NK-92 (cell line): ENCODE data around the gene PLEKHA4.
"Not testable (repeated sequence)": the region's sequence is repeated elsewhere in the genome, so short reads cannot be mapped to it uniquely, and the experiment has no call there.

ENCODE experiments used
- DNase-seq: peaks from one replicate; lab custom pipeline; 2025; ENCODE audit not compliant: unreplicated experiment; lab: John Stamatoyannopoulos, UW

The PLEKHA4 gene

DNA sequence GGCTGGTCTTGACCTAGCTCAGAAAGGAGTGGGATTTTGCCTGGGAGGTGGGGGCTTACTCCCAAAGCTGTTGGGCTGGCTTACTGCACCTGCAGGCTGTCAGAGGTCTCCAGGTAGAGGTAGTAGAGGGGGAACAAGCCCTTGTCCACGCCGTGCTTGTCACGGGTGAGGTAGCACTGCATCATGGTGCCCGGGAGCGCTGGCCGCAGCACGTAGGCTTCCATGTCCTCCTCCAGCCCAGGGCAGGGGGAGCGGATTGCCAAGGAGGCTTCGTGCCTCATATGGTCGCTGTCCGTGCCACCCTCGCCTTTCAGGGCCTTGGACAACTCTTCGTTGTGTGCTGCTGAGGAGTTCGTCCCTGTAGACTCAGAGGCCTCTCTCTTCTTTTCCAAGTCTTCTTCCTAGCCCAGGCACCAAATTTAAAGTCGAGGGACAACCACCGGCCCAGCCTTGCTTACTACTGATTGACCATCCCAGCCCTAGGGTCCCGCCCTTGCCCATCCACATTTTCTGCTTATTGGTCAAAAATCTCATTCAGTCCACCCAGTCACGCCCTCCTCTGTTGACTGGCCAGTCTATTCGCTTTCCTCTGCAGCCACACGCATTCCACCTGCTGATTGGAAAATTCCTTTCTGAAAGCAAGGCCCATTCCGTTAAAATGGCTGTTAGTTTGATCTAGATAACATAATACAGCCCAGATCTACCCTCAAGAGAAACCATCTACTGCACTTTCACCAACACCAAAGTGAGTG is 19.6 kb upstream of the PLEKHA4 start:
- DNase-seq, result no peak

DNA sequence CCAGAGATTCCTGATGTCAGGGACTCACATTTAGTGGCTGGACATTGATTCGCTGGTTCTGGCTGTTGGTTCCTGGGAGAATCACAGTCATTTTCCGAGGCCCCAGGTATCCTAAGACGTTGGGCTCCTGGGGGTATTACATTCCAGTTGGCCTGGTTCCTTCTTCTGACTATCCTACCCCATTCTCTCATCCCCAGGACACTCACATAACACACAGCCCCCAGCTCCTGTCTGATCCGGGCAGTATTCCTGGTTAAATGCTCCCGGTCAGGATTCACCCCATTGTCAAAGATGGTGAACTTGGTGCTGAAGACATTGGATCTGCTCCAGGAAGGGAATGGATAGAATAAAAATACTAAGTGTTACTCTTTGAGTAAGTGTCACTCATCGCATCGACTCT is 15.3 kb upstream of the PLEKHA4 start:
- DNase-seq, result no peak

DNA sequence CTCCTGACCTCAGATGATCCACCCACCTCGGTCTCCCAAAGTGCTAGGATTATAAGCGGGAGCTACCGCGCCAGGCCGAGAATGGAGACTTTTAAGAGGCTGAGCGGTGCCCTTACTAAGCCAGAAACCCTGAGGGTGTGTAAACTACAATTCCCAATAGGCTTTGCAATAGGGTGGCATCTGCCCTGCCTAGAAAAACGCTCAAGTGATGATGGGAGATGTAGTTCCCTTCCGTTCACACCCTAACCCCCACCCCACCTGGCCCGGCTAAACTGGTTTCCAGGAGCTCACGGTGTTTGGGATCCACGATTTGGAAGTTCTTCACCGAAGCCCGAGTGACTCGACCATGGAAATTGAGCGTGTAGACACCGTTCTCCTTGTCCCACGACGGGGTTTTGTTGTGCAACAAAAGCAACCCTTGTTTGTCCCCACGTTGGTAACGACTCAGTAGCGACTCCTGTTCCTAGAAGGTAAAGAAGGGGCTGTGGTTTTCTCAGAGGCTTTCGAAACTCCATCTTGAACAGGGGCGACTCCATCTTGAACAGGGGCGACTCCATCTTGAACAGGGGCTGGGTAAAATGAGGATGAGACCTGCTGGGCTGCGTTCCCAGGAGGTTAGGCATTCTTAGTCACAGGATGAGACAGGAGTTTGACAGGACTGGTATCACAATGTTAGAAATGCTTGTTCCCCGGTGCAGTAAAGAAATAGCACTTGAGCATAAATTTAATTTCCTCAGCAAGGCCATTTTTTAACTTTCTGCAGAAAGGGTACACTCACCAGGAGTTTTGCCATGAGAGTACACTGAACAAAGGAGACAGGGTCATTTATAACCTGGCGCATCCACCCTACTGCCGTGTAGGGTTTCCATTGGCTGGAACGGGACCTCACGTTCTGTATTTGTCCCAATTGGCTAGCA is 13.6 kb upstream of the PLEKHA4 start:
- no peak for DNase-seq

DNA sequence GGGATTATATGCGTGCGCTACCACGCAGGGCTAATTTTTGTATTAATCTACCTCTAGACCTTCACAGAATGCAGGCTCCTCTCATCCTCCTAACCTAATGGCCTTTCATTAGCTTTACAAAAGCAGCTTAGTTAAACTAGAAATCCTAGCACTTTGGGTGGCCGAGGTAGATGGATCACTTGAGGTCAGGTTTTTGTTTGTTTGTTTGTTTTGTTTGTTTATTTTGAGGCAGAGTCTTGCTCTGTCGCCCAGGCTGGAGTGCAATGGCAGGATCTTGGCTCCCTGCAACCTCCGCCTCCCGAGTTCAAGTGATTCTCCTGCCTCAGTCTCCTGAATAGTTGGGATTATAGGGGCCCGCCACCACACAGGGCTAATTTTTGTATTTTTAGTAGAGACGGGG is 11.3 kb upstream of the PLEKHA4 start:
- DNase-seq, result not testable (repeated sequence)

DNA sequence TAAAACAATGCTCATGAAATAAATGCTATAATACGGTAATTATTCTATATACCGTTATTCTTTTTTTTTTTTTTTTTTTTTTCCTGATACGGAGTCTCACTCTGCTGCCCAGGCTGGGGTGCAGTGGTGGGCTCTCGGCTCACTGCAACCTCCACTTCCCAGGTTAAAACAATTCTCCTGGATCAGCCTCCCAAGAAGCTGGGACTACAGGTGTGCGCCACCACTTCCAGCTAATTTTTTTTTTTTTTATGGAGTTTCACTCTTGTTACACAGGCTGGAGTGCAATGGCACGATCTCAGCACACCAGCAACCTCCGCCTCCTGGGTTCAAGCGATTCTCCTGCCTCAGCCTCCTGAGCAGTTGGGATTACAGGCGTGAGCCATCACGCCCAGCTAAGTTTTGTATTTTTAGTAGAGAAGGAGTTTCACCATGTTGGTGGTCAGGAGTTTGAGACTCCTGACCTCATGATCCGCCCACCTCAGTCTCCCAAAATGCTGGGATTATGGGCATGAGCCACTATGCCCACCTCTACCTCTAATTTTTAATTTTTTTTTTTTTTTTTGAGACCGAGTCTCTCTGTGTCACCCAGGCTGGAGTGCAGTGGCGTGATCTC is 10.7 kb upstream of the PLEKHA4 start:
- no peak for DNase-seq

DNA sequence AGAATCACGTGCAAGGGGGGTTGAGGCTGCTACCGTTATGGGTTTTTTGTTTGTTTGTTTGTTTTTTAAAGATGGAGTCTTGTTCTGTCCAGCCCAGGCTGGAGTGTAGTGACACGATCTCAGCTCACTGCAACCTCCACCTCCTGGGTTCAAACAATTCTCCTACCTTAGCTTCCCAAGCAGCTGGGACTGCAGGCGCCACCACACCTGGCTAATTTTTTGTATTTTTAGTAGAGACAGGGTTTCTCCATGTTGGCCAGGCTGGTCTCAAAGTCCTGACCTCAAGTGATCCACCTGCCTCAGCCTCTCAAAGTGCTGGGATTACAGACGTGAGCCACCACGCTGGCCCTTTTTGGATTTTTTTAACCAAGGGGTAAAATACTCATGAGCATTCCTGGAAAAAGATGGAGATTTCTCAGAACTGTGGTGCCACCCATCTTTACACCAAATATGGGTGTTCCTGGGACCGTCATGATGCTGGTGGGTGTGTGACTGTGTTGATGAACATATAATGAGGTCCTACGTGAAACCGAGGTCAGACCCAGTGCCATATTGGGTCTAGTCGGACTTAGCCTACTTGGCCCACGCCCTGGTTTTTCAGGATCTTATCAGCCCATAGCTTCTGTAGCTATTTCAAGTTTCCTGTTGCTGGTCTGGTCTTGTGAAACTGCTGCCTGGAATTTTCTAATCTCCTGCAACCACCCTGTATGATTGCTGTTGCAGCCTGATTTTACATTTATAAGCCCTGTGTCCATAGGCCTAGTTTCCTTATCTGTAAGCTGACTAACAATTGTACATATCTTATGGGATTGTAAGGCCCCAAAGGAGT is 10.0 kb upstream of the PLEKHA4 start:
- DNase-seq, result no peak

DNA sequence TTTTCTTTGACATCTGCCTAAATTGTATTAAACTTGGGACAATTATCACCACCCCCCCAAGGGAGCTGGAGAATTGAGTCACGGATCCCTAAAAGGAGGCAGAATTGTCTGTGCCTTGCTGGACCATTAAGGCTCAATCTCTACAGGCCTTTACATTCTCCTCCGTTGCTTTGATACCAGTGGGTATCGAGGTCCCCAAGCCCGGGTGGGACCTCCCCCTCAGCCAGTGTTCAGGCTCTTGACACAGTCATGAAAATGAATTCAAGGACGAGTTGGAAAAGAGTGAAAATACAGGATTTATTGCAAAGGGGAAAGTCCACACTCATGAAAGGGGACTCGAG is 9.4 kb upstream of the PLEKHA4 start:
- DNase-seq, result no peak

DNA sequence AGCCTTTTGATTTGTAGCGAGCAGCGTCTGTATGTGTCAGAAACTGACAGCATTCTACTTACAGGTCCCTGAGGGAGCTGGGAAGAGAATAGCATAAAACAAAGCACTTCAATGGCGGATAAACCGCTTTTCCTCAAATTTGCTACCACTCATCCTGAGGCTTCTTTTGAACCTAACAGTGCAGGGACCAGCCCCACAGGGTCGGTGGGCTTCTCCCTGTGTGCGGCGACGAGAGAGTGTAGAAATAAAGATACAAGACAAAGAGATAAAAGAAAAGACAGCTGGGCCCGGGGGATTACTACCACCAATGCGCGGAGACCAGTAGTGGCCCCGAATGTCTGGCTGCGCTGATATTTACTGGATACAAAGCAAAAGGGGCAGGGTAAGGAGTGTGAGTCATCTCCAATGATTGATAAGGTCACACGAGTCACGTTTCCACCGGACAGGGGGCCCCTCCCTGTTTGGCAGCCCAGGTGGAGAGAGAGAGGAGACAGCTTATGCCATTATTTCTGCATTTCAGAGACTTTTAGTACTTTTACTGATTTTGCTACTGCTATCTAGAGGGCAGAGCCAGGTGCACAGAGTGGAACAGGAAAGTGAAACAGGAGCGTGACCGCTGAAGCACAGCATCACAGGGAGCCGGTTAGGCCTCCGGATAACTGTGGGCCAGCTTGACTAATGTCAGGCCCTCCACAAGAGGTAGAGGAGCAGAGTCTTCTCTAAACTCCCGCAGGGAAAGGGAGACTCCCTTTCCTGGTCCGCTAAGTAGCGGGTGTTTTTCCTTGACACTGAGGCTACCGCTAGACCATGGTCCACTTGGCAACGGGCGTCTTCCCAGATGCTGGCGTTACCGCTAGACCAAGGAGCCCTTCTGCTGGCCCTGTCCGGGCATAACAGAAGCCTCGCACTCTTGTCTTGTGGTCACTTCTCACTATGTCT is 7.9 kb upstream of the PLEKHA4 start:
- not testable (repeated sequence) for DNase-seq

DNA sequence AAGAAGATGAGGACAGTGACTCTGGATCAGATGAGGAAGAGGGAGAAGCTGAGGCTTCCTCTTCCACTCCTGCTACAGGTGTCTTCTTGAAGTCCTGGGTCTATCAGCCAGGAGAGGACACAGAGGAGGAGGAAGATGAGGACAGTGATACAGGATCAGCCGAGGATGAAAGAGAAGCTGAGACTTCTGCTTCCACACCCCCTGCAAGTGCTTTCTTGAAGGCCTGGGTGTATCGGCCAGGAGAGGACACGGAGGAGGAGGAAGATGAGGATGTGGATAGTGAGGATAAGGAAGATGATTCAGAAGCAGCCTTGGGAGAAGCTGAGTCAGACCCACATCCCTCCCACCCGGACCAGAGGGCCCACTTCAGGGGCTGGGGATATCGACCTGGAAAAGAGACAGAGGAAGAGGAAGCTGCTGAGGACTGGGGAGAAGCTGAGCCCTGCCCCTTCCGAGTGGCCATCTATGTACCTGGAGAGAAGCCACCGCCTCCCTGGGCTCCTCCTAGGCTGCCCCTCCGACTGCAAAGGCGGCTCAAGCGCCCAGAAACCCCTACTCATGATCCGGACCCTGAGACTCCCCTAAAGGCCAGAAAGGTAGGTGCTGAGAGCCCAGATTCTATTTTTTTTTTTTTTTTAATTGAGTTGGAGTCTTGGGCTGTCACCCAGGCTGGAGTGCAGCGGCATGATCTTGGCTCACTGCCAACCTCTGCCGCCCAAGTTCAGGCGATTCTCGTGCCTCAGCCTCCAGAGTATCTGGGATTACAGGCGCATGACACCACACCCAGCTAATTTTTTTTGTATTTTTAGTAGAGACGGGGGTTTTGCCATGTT is 6.1 kb upstream of the PLEKHA4 start:
- DNase-seq, result no peak

DNA sequence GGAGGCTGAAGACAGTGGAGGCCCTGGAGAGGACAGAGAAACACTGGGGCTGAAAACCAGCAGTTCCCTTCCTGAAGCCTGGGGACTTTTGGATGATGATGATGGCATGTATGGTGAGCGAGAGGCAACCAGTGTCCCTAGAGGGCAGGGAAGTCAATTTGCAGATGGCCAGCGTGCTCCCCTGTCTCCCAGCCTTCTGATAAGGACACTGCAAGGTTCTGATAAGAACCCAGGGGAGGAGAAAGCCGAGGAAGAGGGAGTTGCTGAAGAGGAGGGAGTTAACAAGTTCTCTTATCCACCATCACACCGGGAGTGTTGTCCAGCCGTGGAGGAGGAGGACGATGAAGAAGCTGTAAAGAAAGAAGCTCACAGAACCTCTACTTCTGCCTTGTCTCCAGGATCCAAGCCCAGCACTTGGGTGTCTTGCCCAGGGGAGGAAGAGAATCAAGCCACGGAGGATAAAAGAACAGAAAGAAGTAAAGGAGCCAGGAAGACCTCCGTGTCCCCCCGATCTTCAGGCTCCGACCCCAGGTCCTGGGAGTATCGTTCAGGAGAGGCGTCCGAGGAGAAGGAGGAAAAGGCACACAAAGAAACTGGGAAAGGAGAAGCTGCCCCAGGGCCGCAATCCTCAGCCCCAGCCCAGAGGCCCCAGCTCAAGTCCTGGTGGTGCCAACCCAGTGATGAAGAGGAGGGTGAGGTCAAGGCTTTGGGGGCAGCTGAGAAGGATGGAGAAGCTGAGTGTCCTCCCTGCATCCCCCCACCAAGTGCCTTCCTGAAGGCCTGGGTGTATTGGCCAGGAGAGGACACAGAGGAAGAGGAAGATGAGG is 5.3 kb upstream of the PLEKHA4 start:
- DNase-seq, result no peak

DNA sequence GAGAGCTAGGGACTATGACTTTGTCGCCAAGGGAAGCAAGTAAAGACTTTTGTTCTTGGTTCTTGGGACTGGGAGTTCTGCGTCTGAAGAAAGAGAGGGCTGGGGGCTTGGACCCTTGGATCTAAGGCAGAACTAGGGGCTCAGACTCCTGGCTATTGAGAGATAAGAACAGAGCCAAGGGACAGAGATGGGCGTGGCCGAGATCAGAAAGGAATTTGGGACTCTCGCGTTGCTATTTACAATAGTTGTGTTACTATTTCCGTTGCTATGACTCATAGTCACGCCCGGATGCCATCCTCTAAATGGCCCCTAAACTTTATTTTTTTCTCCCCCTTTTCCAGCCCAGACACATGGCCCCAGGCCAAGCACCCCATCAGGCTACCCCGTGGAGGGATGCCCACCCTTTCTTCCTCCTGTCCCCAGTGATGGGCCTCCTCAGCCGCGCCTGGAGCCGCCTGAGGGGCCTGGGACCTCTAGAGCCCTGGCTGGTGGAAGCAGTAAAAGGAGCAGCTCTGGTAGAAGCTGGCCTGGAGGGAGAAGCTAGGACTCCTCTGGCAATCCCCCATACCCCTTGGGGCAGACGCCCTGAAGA is 4.6 kb upstream of the PLEKHA4 start:
- DNase-seq, result no peak

DNA sequence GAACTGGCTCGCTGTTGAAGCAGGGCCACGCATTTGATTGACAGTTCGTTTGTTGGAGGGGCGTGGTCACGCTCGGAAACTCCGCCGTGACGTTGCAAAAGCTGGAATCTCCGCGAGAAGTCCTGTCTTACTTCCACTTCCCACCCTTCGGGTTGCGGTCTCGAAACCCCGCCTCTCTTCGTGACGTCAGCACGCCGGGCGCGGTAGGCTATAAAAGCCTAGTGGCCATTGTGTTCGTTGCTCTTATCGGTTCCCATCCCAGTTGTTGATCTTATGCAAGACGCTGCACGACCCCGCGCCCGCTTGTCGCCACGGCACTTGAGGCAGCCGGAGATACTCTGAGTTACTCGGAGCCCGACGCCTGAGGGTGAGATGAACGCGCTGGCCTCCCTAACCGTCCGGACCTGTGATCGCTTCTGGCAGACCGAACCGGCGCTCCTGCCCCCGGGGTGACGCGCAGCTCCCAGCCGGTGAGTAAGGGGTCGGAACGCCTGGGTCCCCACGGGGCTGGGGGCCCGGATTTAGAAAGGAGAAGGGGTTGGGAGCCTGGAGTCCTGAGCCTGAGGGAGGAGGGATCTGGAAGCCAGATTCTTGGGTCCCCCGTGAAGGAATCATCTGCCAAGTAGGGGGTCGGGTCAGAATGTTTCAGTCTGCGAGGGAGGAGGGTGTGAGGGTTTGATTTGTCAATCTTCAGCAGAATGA is 3.9 kb upstream of the PLEKHA4 start, which contains the start of gene PPP1R15A:
PPP1R15A (plus strand) TSS at position 240 of the 702 bp plus-strand sequence. CDS start 813 bp downstream, outside the sequence.
- DNase-seq, result peak; percentile 93

DNA sequence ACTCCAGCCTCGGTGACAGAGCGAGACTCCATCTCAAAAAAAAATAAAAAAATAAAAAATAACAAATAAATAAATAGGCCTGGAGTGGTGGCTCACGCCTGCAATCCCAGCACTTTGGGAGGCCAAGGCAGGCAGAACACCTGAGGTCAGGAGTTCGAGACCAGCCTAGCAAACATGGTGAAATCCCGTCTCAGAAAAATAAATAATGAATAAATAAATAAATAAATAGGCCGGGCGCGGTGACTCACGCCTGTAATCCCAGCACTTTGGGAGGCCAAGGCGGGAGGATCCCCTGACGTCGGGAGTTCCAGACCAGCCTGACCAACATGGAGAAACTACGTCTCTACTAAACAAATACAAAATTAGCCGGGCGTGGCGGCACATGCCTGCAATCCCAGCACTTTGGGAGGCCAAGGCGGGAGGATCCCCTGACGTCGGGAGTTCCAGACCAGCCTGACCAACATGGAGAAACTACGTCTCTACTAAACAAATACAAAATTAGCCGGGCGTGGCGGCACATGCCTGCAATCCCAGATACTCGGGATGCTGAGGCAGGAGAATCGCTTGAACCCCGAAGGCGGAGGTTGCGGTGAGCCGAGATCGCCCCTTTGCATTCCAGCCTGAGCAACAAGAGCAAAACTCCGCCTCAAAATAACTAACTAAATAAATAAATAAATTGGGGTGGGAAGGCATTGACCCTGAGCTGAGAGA is 3.2 kb upstream of the PLEKHA4 start:
- DNase-seq, result not testable (repeated sequence)

DNA sequence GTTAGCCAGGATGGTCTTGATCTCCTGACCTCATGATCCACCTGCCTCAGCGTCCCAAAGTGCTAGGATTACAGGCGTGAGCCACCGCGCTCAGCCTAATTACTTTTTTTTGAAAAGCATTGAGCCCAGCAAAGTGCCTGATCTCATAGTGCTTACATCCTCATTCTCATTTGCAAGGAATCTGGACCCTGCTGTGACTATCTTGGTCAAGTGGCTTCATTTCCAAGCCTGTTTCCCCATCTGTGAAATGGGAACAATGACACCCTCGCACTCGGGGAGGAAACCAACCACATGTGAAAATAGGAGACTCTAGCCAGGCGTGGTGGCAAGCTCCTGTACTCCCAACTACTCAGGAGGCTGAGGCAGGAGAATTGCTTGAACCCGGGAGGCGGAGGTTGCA is 1.6 kb upstream of the PLEKHA4 start:
- no peak for DNase-seq

DNA sequence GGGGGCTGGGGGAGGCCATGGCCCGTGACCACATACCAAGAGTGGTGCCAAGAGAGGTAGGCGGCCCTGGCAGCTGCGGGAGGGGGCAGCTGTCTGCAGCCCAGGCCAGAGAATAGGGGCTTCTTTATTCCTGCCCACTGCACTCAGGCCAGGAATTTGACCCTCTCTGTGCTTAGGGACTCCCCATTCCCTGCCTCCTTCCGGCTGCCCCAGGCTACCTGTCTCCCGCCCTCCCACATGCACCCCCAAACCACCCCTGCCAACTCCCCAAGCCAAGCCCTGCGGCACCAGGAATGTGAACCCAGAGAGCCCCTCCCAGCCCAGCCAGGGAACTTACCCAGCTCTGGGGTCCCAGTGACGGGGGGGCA is 687 bp downstream of the PLEKHA4 start:
- no peak for DNase-seq

DNA sequence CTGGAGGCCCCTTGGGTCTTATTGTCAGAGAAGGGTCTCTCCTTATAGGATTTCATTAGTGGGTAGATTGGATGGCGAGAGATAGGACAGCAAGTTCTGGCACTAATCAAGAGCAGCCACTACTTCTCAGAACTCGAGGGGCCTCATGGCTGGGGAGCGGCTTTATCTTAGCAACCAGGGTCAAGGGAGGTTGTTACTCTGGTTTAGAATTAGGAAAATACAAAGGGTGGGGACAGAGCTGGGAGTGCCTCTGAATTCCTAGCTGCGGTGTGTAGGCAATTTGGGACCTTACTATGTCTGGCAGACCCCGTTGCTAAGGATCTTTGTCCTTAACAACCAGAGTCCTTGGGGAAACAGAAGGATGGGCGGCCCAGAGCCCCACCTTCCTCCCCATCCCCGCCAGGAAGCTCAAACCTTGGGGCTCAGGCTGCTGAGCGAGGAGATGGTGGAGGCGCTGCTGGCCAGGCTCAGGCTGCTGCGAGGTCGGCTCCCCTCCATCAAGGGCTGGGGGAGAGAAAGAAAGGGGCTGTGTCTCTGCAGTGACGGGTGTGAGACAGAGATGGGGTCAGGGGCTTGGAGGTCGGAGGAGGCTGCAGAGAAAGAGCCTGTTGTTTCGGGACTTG is 1.2 kb downstream of the PLEKHA4 start:
- DNase-seq, result no peak
